DND-41 (cell line): ENCODE measurements around the gene PDSS1.

Experiments
- EZH2 ChIP-seq: IDR thresholded peaks from 3 replicates; pipeline ENCODE4 v1.6.1; 2012; ENCODE audit warnings: borderline replicate concordance, low read depth, mild to moderate bottlenecking, moderate library complexity, low read length, inconsistent platforms; ENCODE audit not compliant: severe bottlenecking
- TF ChIP-seq, protein P1 (sequence below): IDR thresholded peaks from 2 replicates; pipeline ENCODE4 v1.5.1; 2012; ENCODE audit warnings: borderline replicate concordance, low read length, moderate library complexity, mild to moderate bottlenecking; ENCODE audit not compliant: poor library complexity, severe bottlenecking; ENCODE audit errors: extremely low read depth

DNA sequence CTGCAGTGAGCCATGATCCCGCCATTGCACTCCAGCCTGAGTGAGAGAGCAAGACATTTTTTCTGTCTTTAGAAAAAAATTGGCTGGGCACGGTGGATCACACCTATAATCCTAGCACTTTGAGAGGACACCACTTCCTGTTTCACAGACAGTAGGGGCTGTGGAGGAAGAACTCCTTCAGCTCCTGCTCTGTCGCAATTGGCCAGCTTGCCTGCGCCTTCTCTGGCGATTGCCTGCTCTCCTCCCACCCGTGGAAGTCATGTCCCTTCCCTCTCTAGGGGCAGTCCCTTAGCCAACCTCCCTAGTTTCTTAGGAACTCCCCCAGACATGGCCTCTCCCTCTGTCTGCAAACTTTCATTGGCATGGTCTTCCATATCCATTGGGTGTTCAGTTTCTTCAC is 8.7 kb downstream of the PDSS1 start:
- TF ChIP-seq, protein P1, sequence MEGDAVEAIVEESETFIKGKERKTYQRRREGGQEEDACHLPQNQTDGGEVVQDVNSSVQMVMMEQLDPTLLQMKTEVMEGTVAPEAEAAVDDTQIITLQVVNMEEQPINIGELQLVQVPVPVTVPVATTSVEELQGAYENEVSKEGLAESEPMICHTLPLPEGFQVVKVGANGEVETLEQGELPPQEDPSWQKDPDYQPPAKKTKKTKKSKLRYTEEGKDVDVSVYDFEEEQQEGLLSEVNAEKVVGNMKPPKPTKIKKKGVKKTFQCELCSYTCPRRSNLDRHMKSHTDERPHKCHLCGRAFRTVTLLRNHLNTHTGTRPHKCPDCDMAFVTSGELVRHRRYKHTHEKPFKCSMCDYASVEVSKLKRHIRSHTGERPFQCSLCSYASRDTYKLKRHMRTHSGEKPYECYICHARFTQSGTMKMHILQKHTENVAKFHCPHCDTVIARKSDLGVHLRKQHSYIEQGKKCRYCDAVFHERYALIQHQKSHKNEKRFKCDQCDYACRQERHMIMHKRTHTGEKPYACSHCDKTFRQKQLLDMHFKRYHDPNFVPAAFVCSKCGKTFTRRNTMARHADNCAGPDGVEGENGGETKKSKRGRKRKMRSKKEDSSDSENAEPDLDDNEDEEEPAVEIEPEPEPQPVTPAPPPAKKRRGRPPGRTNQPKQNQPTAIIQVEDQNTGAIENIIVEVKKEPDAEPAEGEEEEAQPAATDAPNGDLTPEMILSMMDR, result no peak
- TF ChIP-seq EZH2, result no peak
